GM12892 (cell line): Measurements from ENCODE around the gene SSH2. TPM values are rescaled to one million over a fixed set of nuclear protein-coding genes. Genes with fewer than 3 reads are reported as not detected.
"Not testable (repeated sequence)": the region's sequence is repeated elsewhere in the genome, so short reads cannot be mapped to it uniquely, and the experiment has no call there.

Experiments
- DNase-seq: peaks from one replicate; pipeline ENCODE4 v3.0.0; 2011; ENCODE audit not compliant: insufficient read length
- FAIRE-seq: peaks from 2 replicates; lab custom pipeline; 2011; peaks lifted over from hg19 to GRCh38; lab: Jason Lieb, UNC
- POLR2A ChIP-seq: IDR thresholded peaks from 2 replicates; pipeline ENCODE4 v1.6.1; 2011; ENCODE audit warnings: low read depth, low read length, control low read depth
- POLR2AphosphoS5 ChIP-seq: IDR thresholded peaks from 2 replicates; pipeline ENCODE4 v1.6.1; 2011; ENCODE audit warnings: low read depth, low read length, control low read depth
- TAF1 ChIP-seq: IDR thresholded peaks from 2 replicates; pipeline ENCODE4 v1.6.1; 2011; ENCODE audit warnings: low read depth, mild to moderate bottlenecking, control low read depth, low read length, borderline replicate concordance
- polyA plus RNA-seq: library from polyadenylated mRNA; unstranded; fragments of >200 nt; gene quantifications from one replicate; pipeline ENCODE4 v1.2.1, GENCODE V29; 2012; ENCODE audit warnings: missing spikeins, inconsistent platforms; ENCODE audit not compliant: missing spikeins

SSH2 gene, protein sequence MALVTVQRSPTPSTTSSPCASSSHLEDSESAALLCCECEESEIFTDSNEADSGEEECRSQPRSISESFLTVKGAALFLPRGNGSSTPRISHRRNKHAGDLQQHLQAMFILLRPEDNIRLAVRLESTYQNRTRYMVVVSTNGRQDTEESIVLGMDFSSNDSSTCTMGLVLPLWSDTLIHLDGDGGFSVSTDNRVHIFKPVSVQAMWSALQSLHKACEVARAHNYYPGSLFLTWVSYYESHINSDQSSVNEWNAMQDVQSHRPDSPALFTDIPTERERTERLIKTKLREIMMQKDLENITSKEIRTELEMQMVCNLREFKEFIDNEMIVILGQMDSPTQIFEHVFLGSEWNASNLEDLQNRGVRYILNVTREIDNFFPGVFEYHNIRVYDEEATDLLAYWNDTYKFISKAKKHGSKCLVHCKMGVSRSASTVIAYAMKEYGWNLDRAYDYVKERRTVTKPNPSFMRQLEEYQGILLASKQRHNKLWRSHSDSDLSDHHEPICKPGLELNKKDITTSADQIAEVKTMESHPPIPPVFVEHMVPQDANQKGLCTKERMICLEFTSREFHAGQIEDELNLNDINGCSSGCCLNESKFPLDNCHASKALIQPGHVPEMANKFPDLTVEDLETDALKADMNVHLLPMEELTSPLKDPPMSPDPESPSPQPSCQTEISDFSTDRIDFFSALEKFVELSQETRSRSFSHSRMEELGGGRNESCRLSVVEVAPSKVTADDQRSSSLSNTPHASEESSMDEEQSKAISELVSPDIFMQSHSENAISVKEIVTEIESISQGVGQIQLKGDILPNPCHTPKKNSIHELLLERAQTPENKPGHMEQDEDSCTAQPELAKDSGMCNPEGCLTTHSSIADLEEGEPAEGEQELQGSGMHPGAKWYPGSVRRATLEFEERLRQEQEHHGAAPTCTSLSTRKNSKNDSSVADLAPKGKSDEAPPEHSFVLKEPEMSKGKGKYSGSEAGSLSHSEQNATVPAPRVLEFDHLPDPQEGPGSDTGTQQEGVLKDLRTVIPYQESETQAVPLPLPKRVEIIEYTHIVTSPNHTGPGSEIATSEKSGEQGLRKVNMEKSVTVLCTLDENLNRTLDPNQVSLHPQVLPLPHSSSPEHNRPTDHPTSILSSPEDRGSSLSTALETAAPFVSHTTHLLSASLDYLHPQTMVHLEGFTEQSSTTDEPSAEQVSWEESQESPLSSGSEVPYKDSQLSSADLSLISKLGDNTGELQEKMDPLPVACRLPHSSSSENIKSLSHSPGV (N-terminal part only)
- polyA plus RNA-seq = 26.7 TPM

DNA sequence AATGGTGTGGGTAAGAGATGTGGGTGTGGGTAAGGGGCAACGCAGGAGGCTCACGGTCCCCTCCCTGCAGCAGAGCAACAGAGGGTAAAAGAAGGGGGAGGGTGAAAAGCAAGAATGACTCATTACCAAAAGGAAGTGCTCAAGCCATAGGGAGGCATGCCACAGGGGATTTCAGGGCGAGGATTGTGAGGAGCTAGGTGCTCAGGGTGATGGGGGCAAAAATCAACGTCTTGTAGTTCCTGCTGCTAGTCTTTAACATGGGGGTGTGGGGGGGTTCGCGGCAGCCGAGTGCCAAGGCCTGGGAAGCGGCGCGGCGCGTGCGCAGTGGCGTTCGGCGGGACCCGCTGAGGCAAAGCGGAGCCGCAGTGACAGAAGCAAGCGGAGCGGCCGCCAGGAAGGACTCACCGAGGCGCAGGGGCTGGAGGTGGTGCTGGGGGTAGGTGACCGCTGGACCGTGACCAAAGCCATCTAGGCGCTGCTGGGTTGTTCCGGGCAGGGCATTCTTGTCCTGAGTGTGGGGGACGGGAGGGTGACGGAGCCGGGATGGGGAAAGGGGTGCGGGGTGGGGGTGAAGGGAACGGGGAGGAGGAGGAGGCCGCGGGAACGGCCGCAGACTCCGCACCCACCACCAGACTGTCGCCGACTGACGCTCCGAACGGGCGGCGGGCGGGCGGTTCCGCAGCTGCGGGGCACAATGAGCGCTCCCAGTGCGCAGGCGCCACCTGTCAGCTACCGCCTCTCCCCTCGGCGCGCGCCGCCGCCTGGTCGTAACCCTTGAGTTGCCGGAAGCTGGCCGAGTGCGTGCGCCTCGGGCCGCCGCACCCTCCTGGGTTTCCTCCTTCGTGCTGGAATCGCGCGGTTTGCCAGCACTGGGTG lies at the start of gene SSH2:
SSH2 (minus strand) TSS at position 696 of the 876 bp plus-strand sequence; CDS start at position 468, 228 bp downstream.
- TF ChIP-seq TAF1 = 0 out of 2 replicates have a peak, but pooled peaks have one; percentile 43
- peak; percentile 80 for TF ChIP-seq POLR2A
- TF ChIP-seq POLR2AphosphoS5 = peak; percentile 50
- FAIRE-seq (peak; percentile 96), DNase-seq (peak; percentile 60)

DNA sequence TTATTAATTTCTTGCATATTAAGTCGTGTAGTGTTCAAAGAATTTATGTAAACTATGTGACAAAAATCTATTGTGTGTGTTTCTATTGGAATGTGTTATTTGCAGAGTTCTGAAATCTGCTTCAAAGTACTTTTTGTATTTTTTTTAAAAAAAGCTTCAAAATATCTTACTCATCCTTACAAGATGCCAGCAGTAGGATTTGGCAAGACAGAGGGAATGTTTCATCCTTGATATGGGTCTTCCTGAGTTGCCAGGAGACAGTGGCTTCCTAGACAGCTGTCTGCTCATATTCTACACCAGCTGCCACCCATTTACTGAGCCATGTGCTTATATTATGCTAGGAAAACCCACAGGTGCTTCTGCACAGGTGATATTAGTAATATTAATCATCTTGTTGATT lies 47.8 kb upstream of the SSH2 start:
- no peak for FAIRE-seq
- TF ChIP-seq TAF1 = no peak
- TF ChIP-seq POLR2AphosphoS5 = no peak
- no peak for TF ChIP-seq POLR2A
- DNase-seq = no peak

DNA sequence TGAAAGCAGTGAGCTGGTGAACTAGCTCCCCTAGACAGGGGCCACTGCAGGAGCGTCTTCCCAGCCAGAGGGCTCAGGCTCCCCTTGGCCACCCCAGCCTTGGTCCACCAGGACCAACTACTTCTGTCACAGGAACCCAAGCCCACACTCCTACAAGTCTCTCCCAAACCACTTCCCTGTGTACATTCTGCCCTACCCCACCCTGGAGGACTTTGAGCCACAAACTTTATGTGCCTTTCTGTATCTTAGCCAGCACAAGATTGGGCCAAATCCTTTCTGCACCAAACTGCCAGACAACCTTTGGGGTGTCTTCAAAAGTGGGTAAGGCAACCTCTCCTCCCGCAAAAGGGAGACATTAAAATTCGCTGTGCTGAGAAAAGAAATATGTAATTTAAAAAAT lies 43.0 kb upstream of the SSH2 start:
- FAIRE-seq (no peak), DNase-seq (no peak)
- TF ChIP-seq POLR2AphosphoS5 = no peak
- no peak for TF ChIP-seq POLR2A
- no peak for TF ChIP-seq TAF1

DNA sequence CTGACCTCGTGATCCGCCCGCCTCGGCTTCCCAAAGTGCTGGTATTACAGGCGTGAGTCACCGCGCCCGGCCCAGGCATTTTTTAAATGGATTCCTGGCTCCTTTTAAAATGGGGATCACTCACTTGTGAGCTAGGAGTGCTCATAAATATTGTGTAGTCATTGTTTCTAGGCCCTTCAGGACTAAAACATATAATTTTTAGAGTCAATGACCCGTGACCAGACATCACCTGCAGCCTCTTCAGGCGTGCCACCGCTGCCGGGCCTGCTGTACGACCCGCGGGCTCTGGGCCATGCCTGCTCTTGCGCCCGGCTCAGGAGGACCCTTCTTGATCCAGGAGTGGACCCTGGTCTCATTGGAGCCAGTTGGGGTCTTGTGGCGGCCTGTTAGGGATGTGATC lies 42.2 kb upstream of the SSH2 start:
- TF ChIP-seq TAF1 = no peak
- TF ChIP-seq POLR2AphosphoS5 = no peak
- TF ChIP-seq POLR2A = no peak
- DNase-seq (no peak), FAIRE-seq (no peak)

DNA sequence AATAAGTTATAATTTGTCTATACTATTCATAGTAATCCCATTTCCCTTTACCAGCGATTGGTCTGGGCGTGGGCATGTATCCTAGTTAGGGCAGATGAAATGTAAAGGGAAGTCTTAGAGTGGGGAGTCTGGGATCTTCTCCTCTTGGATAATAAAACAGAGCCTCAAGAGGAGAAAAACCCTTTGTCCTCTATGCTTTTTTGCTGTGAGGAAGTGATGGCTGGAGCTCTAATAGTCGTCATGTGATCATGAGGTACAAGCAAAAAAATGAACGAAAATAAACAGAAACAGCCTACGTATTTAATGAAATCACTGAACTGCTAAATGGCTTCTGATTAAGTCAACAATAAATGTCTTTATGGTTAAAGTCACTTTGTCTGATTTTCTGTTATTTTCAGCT lies 38.2 kb upstream of the SSH2 start:
- no peak for FAIRE-seq
- TF ChIP-seq POLR2AphosphoS5 (no peak), POLR2A (no peak), TAF1 (no peak)
- no peak for DNase-seq

DNA sequence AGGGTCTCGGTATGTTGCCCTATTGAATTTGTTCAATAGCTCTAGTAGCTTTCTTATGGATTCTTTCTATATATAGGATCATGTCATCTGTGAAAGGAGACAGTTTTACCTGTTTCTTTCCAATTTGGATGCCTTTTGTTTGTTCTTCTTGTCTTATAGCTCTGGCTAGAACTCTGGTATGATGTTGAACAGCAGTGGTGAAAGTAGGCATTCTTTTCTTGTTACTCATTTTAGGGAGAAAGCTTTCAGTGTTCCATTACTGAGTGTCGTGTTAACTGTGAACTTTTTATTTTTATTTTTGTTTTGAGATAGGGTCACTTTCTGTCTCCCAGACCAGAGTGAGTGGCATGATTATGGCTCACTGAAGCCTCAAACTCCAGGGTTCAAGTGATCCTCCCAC lies 32.6 kb upstream of the SSH2 start:
- FAIRE-seq = no peak
- TF ChIP-seq POLR2AphosphoS5 = no peak
- no peak for TF ChIP-seq TAF1
- no peak for TF ChIP-seq POLR2A
- no peak for DNase-seq

DNA sequence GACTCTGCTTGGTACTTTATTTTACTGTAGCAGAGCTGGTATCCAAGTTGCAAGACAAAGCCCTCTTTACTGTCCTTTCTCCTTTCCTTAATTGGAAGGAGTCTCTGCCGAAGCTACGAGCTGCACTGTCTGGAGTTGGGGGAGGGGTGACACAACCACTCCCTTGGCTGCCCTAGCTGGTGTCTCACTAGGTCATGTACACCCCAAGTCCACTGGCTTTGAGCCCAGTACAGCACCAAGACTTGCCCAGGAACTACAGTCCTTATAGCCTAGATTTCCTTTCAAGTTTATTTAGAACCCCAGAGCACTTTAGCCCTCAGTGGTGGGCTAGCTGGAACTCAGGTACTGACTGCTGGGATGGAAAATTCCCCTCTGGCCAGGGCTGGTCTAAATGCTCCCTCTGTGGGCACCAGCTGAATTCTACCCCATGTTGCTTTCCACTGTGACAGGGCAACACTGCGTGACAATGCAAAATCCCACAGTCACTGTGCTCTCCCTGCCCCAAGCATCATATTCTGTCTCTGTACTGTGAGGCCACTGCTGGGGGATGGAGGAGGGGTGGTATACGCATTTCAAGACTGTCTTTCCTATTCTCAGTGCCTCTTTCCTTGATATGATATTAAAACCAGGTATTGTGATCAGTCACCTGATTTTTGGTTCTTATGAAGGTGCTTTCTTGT lies 29.8 kb upstream of the SSH2 start:
- TF ChIP-seq POLR2A (no peak), POLR2AphosphoS5 (no peak), TAF1 (no peak)
- DNase-seq = no peak
- FAIRE-seq = no peak

DNA sequence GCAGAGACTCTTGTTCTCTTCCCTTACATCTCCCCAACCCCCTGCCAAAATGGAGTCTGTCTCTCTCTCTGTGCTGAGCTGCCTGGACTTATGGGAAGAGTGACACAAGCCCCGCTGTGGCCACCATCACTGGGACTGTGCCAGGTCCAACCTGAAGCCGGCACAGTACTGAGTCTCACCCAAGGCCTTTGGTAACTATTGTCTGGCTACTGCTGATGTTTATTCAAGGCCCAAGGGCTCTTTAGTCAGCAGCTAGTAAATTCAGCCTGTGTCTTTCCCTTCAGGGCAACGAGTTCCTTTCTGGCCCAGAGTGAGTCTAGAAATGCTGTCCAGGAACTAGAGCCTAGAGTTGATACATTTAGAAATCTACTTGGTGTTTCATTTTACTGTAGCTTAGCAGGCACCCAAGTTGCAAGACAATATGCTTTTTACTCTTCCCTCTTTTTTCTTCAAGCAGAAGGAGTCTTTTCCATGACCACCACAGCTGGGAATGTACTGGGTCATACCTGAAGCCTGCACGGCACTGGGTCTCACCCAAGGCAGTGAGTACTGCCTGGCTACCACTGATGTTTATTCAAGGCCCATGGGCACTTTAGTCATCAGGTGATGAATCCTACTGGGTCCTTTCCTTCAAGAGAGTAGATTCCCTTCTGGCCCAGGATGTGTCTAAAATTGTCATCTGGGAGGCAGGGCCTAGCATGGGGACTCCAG lies 29.1 kb upstream of the SSH2 start:
- TF ChIP-seq TAF1 (no peak), POLR2A (no peak), POLR2AphosphoS5 (no peak)
- no peak for FAIRE-seq

DNA sequence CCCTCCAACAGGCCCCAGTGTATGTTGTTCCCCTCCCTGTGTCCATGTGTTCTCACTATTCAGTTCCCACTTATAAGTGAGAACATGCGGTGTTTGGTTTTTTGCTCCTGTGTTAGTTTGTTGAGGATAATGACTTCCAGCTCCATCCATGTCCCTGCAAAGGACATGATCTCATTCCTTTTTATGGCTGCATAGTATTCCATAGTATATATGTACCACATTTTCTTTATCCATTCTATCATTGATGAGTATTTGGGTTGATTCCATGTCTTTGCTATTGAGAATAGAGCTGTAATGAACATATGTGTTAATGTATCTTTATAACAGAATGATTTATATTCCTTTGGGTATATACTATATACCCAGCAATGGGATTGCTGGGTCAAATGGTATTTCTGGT lies 27.5 kb upstream of the SSH2 start:
- FAIRE-seq = peak; percentile 21
- not testable (repeated sequence) for DNase-seq

More for the DNA sequence above, 29.1 kb upstream of the SSH2 start:
- no peak for DNase-seq
